GM18505 (cell line): ENCODE data around the gene LIPI.
A peak's percentile ranks its signal among the peaks of the same experiment; 100 is the strongest.
"Not testable (repeated sequence)": the region's sequence is repeated elsewhere in the genome, so short reads cannot be mapped to it uniquely, and the experiment has no call there.

ENCODE experiments used
- ATAC-seq: cut with Tn5 transposase; IDR thresholded peaks from one replicate; pipeline ENCODE4 v1.9.1; 2021; ENCODE audit not compliant: unreplicated experiment
- POLR2A ChIP-seq: IDR thresholded peaks from 4 replicates; pipeline ENCODE4 v1.6.1; 2011; ENCODE audit warnings: borderline replicate concordance; ENCODE audit not compliant: insufficient read depth, insufficient read length; ENCODE audit errors: extremely low read depth

Gene LIPI

DNA sequence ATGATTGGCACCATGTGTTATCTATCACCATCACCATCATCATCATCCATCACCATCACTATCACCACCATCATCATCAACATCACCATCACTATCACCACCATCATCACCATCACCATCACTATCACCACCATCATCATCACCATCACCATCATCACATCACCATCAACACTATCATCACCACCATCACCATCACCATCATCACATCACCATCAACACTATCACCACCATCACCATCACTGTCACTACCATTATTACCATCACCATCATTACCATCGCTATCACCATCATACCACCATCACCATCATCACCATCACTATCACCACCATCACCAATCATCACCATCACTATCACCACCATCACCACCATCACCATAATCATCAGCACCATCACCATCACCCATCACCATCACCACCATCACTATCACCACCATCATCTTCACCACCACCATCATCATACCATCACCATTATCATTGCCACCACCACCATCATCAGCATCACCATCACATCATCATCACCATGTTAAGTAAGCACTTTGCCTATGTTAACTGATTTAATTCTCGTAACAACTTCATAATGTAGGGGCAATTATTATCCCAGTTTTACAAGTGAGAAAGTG lies 112.8 kb downstream of the LIPI start:
- TF ChIP-seq POLR2A, result no peak
- ATAC-seq, result no peak

DNA sequence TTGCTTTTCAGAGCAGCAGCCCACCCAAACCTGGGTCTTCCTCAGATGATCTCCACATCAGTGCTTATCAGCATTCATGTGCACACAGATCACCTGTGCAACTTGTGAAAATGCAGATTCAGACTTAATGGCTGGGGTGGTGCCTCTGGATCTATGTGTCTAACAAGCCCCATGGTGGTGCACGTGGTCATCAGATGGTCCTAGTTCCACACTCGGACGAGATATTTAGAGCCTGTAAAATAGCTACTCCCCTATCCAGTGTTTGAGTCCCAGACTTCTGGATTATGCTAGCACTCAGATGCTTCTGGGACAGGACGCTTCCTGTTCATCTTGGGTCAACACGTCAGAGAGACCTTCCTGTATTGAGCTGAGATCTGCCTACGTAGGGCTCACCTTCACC lies 114.2 kb downstream of the LIPI start:
- no peak for TF ChIP-seq POLR2A
- no peak for ATAC-seq

DNA sequence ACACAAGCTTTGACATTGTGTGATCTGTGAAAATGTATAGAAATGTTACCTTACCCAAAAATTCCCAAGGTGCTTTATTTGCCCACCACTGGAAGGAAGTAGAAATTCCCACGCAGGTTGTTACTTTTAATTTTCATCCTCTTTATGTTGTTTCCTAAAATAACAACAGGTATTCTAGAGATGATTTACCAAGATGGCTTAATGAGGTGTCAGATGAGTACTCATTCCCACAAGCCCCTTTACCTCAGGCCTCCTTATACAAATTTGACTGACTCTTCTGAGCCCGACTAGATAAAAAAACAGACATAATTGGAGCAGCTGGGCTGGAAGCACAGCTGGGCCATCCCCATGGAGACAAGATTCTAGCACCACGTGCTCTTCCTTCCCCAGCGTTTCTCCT lies 114.6 kb downstream of the LIPI start:
- no peak for TF ChIP-seq POLR2A
- ATAC-seq, result no peak

DNA sequence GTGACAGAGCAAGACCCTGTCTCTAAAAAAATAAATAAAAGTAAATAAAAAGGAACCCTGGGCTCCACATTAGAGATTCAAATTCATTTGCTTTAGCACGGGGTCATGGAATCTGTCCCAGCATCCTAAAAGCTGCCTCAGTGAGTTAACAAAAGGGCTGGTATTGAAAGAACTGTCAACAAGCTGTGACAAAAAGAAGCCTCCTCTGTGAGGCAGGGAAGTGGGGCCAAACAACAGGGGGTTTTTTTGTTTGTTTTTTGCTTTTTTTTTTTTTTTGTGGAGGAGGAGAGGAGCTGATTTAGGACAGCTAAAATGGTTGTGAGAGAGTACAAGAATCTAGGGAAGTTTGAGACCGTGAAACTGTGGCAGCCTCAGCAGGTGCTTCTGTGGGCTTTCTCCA lies 115.7 kb downstream of the LIPI start:
- TF ChIP-seq POLR2A, result no peak
- no peak for ATAC-seq

GRCh38 chr21:14092834-14093560 lies 117.8 kb downstream of the LIPI start:
- ATAC-seq, result no peak
- no peak for TF ChIP-seq POLR2A

DNA sequence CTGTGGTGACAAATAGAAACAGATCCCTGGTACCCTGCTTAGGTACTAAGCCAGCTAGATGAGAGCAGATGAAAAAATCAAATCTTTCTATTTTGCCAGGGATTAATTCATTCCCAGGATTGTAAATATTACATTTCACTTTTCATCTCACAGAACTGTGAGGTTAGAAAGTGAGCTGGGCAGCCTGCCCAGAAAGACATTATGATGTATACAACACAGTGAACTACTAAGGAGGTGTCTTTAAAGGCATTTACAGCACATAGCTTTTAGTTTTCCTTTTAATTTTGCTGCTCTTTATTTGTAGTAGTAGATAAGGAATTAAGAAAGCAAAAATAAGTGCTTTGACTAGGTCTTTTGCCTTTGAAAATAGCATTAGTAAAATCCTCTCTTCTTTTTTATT lies 120.6 kb downstream of the LIPI start:
- ATAC-seq, result not testable (repeated sequence)

DNA sequence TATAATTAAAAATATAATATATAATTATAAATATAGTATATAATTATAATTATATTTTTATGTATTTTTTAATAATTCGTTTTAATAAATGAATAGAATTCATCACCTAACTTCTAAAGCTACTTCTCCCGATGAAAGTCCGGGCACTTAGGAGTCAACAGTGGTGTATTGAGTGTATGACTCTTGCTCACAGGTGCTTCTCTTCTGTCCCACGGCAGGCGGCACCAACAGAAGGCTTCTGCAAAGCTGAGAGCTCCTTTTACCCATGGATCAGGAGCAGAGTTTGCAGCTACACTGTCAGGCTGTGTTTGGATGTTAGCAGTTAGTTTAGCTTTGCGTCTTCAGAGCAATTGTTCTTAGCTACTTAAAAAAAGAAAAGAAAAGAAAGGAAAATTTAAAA lies 122.4 kb downstream of the LIPI start:
- ATAC-seq, result no peak
- no peak for TF ChIP-seq POLR2A

- ATAC-seq, result peak; percentile 57
- TF ChIP-seq POLR2A, result no peak
Observed at GRCh38 chr21:14086553-14086952, 124.2 kb downstream of the LIPI start.

- no peak for ATAC-seq
- no peak for TF ChIP-seq POLR2A
Observed at GRCh38 chr21:14084701-14085100, 126.1 kb downstream of the LIPI start.

GRCh38 chr21:14084068-14084501 lies 126.7 kb downstream of the LIPI start:
- TF ChIP-seq POLR2A, result no peak

GRCh38 chr21:14080764-14081096 lies 130.0 kb downstream of the LIPI start:
- TF ChIP-seq POLR2A, result no peak
- ATAC-seq, result no peak

More at GRCh38 chr21:14084068-14084501, 126.7 kb downstream of the LIPI start:
- ATAC-seq, result no peak

- ATAC-seq, result no peak
- TF ChIP-seq POLR2A, result no peak
Observed at GRCh38 chr21:14080040-14080763, 130.6 kb downstream of the LIPI start.

DNA sequence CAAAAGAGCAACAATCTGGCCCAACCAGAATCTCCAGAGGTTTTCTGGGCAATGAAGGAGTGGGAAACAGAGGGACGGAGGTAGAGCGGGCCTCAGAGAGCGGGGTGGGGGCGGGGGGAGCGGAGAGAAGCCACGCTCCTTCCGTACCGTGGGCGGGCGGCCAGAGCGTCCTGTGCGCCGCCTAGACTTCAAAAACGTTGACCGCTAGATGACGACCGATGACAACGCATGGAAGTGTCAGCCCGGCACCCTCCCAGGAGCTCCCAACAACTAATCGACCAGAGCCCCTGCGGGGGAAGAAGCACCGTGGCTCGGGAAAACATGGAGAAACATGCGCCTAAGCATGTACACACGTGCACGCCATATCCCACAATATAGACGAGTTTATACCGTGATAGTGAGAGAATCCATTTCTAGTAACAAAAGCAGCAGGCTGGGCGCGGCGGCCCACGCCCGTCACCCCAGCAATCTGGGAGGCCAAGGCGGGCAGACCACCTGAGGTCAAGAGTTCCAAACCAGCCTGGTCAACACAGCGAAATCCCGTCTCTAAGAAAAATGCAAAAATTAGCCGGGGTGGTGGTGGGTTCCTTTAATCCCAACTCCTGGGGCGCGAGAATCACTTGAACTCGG lies 131.9 kb downstream of the LIPI start:
- no peak for ATAC-seq
- TF ChIP-seq POLR2A, result no peak

DNA sequence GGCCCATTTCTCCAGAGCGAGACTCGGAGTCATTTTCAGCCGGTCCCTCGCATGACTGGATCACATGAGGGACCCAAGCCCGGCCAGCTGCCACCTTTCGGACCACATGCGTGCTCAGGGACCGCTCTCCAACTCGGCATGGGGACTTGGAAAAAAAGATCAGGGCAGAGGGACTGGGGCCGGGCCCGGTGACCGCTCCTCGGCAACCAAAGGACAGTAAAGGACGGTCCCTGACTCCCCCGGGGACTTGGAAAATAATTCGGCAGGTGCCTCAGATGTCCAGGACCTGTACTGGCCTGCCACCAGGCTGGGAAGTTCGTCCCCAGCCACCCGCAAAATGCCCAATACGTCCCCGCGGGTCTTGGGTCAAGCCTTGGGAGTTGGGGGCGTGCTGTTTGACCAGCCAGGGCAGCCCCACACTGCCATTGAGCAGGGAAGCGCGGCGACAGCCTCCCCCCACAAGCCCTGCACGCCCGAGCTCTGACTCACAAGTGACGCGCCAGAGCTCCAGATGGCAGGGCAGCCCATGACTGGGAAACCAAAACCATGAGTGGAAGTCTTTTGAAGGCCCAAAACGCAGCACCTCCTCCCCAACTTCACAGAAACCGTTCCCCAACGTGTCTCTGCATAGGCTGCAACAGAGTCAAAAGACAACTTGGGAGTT lies 134.5 kb downstream of the LIPI start:
- TF ChIP-seq POLR2A, result no peak
- ATAC-seq, result no peak
